GM12878 (cell line): ENCODE measurements around the gene F7.

Source experiments
- ASH2L ChIP-seq: fragments of 300-600, 200-600 bp; sonication (generic); IDR thresholded peaks from 2 replicates; pipeline ENCODE4 v1.6.1; 2017; ENCODE audit warnings: low read depth, mild to moderate bottlenecking, borderline replicate concordance
- EZH2 ChIP-seq: IDR thresholded peaks from 2 replicates; pipeline ENCODE4 v1.6.1; 2012; ENCODE audit warnings: low read depth, mild to moderate bottlenecking, control low read depth, inconsistent platforms, low read length, borderline replicate concordance; ENCODE audit not compliant: control insufficient read depth

DNA sequence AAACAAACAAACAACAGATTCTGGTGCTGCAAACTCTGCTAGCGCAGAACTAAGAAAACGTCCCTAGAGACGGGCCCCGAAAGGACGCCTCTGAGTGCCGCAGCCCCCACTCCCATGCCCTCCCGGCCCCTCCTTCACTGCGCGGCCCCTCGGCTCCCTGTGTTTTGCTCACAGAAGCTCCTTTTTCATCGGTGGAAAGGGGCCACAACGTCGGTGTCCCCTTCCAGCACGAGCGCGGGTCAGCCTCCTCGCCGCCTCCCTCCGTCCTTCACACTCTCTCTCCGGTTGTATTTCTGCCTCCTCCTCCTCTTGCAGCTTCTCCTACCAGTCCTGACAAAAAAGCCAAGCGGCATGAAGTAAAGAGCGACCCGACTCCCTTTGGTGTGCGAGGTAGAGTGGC lies 14.8 kb upstream of the F7 start:
- TF ChIP-seq EZH2 (no peak), ASH2L (no peak)
